Measurements from ENCODE around the gene RPUSD2. TPM values are rescaled to one million over a fixed set of nuclear protein-coding genes. Genes with fewer than 3 reads are reported as not detected.
A peak's percentile ranks its signal among the peaks of the same experiment; 100 is the strongest.

The RPUSD2 gene
- polyA plus RNA-seq, 1 of the 3 experiments (the other 2 are of a cell fraction), result 10.8 TPM

GRCh38 chr15:40597024-40597423 is 27.9 kb downstream of the RPUSD2 start:
- CTCF ChIA-PET, result no interaction called here
- Histone ChIP-seq H4K20me1 (ENCODE audit: insufficient read depth) (no peaks in the 10 kb centered on the region), H3K4me2 (no peak overlapping the region), H3K4me3 (ENCODE audit: low read depth in 2 of 2, low read length in 1 of 2) (no peak overlapping the region), H3K4me1 (ENCODE audit: control insufficient read depth in 1 of 2, insufficient read depth in 2 of 2, low read depth in 1 of 2, low read length in 1 of 2) (no peaks in the 10 kb centered on the region), H2AFZ (ENCODE audit: low read depth) (peak overlapping the region; percentile 23; the same call in 1 of the 2 replicates), H3K79me2 (ENCODE audit: insufficient read depth) (peaks cover 76% of the 10 kb centered on the region), H3K9me3 (no peaks in the 10 kb centered on the region), H3K27me3 (ENCODE audit: insufficient read depth) (no peaks in the 10 kb centered on the region), H3F3A (replicated peaks; ENCODE audit: insufficient read depth) (no peaks in the 10 kb centered on the region), H3K9me2 (no peaks in the 10 kb centered on the region), H3K36me3 (replicated peaks in 1 of 2; ENCODE audit: control insufficient read depth in 1 of 2, insufficient read depth in 2 of 2, low read length in 1 of 2) (no peaks in the 10 kb centered on the region), H3K27ac (ENCODE audit: low read depth in 2 of 2, low read length in 1 of 2) (no peak overlapping the region), H3K9ac (no peak overlapping the region)
- 100% methylated on average over 2 of the region's 2 CpGs for WGBS (ENCODE audit: low lambda C conversion rate)
- POLR2A ChIA-PET, result no interaction called here
- TF ChIP-seq FOSL2 (IDR thresholded peaks at IDR 0.05; ENCODE audit: borderline replicate concordance, low read depth) (no peak), IRF3 (IDR thresholded peaks at IDR 0.05; ENCODE audit: low read depth, low read length) (no peak), FOXJ3 (CRISPR knock-in tag; IDR thresholded peaks at IDR 0.05) (no peak), SIN3A (IDR thresholded peaks at IDR 0.05; ENCODE audit: borderline replicate concordance, low read depth, low read length) (no peak), TEAD4 (IDR thresholded peaks at IDR 0.05; ENCODE audit: borderline replicate concordance, insufficient read depth) (no peak), NFIC (IDR thresholded peaks at IDR 0.05; ENCODE audit: borderline replicate concordance) (no peak), GATA2 (CRISPR knock-in tag; IDR thresholded peaks at IDR 0.05) (no peak), EP300 (IDR thresholded peaks at IDR 0.05; ENCODE audit: borderline replicate concordance in 1 of 2, low read depth in 1 of 2, low read length in 1 of 2) (no peak), MXI1 (IDR thresholded peaks at IDR 0.05; ENCODE audit: low read depth, low read length) (no peak), RCOR1 (IDR thresholded peaks at IDR 0.05; ENCODE audit: low read length) (no peak), TCF12 (IDR thresholded peaks at IDR 0.05) (no peak), RXRA (IDR thresholded peaks at IDR 0.05; ENCODE audit: borderline replicate concordance, low read depth) (no peak), ELF1 (IDR thresholded peaks at IDR 0.05) (no peak), YY1 (IDR thresholded peaks at IDR 0.05; ENCODE audit: low read depth) (no peak), CHD2 (IDR thresholded peaks at IDR 0.05; ENCODE audit: low read length, partially characterized antibody) (no peak), RFX5 (IDR thresholded peaks at IDR 0.05; ENCODE audit: low read length) (no peak)
- TF ChIP-seq, protein P1, sequence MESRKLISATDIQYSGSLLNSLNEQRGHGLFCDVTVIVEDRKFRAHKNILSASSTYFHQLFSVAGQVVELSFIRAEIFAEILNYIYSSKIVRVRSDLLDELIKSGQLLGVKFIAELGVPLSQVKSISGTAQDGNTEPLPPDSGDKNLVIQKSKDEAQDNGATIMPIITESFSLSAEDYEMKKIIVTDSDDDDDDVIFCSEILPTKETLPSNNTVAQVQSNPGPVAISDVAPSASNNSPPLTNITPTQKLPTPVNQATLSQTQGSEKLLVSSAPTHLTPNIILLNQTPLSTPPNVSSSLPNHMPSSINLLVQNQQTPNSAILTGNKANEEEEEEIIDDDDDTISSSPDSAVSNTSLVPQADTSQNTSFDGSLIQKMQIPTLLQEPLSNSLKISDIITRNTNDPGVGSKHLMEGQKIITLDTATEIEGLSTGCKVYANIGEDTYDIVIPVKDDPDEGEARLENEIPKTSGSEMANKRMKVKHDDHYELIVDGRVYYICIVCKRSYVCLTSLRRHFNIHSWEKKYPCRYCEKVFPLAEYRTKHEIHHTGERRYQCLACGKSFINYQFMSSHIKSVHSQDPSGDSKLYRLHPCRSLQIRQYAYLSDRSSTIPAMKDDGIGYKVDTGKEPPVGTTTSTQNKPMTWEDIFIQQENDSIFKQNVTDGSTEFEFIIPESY (IDR thresholded peaks at IDR 0.05; ENCODE audit: borderline replicate concordance, low read depth), result no peak
- TF ChIP-seq, protein P2, sequence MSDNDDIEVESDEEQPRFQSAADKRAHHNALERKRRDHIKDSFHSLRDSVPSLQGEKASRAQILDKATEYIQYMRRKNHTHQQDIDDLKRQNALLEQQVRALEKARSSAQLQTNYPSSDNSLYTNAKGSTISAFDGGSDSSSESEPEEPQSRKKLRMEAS (IDR thresholded peaks at IDR 0.05; ENCODE audit: low read depth), result no peak
- TF ChIP-seq, protein P3, sequence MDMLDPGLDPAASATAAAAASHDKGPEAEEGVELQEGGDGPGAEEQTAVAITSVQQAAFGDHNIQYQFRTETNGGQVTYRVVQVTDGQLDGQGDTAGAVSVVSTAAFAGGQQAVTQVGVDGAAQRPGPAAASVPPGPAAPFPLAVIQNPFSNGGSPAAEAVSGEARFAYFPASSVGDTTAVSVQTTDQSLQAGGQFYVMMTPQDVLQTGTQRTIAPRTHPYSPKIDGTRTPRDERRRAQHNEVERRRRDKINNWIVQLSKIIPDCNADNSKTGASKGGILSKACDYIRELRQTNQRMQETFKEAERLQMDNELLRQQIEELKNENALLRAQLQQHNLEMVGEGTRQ (IDR thresholded peaks at IDR 0.05; ENCODE audit: borderline replicate concordance, low read depth, low read length), result no peak
- TF ChIP-seq, protein P4, sequence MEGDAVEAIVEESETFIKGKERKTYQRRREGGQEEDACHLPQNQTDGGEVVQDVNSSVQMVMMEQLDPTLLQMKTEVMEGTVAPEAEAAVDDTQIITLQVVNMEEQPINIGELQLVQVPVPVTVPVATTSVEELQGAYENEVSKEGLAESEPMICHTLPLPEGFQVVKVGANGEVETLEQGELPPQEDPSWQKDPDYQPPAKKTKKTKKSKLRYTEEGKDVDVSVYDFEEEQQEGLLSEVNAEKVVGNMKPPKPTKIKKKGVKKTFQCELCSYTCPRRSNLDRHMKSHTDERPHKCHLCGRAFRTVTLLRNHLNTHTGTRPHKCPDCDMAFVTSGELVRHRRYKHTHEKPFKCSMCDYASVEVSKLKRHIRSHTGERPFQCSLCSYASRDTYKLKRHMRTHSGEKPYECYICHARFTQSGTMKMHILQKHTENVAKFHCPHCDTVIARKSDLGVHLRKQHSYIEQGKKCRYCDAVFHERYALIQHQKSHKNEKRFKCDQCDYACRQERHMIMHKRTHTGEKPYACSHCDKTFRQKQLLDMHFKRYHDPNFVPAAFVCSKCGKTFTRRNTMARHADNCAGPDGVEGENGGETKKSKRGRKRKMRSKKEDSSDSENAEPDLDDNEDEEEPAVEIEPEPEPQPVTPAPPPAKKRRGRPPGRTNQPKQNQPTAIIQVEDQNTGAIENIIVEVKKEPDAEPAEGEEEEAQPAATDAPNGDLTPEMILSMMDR (IDR thresholded peaks at IDR 0.05), result no peak
- DNase-seq, result no peak

Measured in SK-N-SH (cell line).